Measurements from ENCODE around the gene AMACR.

AMACR gene

GRCh38 chr5:34007621-34008600 lies at the start of gene AMACR:
Gene AMACR (minus strand): TSS chr5:34008050. CDS start chr5:34008019, 31 bp downstream.
- peak within 1 kb of the TSS; percentile 99 for H3K4me3 ChIP-seq (ENCODE audit: low read depth, low read length)
- DNase-seq (ENCODE audit: low read depth) = peak; percentile 96
- TF ChIP-seq, protein P1, sequence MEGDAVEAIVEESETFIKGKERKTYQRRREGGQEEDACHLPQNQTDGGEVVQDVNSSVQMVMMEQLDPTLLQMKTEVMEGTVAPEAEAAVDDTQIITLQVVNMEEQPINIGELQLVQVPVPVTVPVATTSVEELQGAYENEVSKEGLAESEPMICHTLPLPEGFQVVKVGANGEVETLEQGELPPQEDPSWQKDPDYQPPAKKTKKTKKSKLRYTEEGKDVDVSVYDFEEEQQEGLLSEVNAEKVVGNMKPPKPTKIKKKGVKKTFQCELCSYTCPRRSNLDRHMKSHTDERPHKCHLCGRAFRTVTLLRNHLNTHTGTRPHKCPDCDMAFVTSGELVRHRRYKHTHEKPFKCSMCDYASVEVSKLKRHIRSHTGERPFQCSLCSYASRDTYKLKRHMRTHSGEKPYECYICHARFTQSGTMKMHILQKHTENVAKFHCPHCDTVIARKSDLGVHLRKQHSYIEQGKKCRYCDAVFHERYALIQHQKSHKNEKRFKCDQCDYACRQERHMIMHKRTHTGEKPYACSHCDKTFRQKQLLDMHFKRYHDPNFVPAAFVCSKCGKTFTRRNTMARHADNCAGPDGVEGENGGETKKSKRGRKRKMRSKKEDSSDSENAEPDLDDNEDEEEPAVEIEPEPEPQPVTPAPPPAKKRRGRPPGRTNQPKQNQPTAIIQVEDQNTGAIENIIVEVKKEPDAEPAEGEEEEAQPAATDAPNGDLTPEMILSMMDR (IDR thresholded peaks at IDR 0.05; ENCODE audit: insufficient read depth, low read depth, low read length, missing control alignments) = no peak

DNA sequence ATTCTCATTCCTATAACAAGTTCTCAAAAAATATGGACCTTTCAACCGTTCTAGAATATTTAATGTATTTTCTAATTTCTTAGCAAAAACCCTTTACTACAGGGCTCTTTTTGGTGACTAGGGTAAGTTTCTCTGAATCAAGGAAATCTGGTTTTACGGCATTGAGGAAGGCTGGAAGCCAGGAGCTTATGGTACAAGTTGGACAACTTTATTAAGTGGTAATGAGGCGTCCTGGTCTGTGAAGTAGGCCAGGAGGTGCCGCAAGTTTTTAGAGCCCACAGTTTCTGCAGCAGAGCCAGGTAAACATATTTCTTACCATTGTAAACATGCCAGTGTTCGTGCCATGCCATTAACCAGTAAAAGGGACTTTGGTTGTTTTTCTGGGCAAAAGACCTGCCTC lies 49.7 kb upstream of the AMACR start:
- TF ChIP-seq, protein P1 (IDR thresholded peaks at IDR 0.05; ENCODE audit: insufficient read depth, low read depth, low read length, missing control alignments) = no peak
- no peak overlapping the region for H3K4me3 ChIP-seq (ENCODE audit: low read depth, low read length)
- no peak for DNase-seq (ENCODE audit: low read depth)

DNA sequence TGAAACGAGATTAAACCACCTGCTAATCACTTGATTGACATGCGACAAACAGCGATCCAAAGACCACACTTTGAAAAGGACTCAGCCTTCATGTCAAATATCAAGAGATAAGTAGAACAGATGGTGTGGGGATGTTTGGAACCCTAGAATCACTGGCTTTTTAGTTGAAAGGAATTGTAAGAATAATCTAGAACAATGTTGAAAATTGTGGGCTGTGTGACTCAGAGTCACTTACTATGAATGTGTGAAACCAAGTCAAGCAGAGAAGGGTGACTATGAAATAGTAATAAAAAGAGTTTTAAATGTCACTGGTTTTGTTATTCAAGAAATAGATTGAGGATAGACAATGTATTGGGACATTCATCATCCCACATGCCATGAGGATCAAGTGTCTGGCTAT lies 49.3 kb upstream of the AMACR start:
- no peak for DNase-seq (ENCODE audit: low read depth)
- TF ChIP-seq, protein P1 (IDR thresholded peaks at IDR 0.05; ENCODE audit: insufficient read depth, low read depth, low read length, missing control alignments) = no peak
- no peak overlapping the region for H3K4me3 ChIP-seq (ENCODE audit: low read depth, low read length)

DNA sequence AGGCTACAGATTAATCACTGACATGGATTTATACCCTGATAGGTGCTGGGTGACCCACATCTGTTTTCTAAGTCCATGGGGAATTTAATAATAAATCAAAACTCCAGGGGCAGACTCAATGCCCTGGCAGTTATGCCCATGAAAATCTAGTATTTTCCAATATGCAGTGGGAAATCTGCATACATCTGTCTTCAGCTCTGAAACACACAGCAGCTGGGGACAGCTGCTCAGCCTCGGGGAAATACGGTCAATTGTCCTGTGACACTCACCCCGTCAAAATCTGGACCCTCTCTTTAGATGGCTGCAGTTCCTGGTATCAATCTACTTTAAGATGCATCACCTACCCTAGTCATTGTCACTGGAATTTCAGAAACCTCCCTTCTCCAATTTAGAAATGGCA lies 47.8 kb upstream of the AMACR start:
- TF ChIP-seq, protein P1 (IDR thresholded peaks at IDR 0.05; ENCODE audit: insufficient read depth, low read depth, low read length, missing control alignments) = no peak
- no peak overlapping the region for H3K4me3 ChIP-seq (ENCODE audit: low read depth, low read length)
- no peak for DNase-seq (ENCODE audit: low read depth)

DNA sequence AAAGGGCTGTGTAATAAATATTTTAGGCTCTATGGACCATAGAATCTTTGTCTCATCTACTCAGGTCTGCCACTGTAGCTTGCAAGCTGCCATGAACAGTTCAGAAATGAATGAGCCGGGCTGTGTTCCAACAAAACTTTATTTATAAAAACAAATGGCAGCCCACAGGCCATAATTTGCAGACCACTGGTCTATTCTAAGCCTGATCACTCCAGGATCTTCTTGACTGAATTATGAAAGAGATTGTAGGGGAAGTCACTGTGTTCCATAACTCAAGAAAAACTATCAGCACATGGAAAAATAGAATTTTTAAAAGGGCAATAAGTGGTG lies 46.5 kb upstream of the AMACR start:
- TF ChIP-seq, protein P1 (IDR thresholded peaks at IDR 0.05; ENCODE audit: insufficient read depth, low read depth, low read length, missing control alignments) = no peak
- DNase-seq (ENCODE audit: low read depth) = no peak
- H3K4me3 ChIP-seq (ENCODE audit: low read depth, low read length) = no peak overlapping the region

DNA sequence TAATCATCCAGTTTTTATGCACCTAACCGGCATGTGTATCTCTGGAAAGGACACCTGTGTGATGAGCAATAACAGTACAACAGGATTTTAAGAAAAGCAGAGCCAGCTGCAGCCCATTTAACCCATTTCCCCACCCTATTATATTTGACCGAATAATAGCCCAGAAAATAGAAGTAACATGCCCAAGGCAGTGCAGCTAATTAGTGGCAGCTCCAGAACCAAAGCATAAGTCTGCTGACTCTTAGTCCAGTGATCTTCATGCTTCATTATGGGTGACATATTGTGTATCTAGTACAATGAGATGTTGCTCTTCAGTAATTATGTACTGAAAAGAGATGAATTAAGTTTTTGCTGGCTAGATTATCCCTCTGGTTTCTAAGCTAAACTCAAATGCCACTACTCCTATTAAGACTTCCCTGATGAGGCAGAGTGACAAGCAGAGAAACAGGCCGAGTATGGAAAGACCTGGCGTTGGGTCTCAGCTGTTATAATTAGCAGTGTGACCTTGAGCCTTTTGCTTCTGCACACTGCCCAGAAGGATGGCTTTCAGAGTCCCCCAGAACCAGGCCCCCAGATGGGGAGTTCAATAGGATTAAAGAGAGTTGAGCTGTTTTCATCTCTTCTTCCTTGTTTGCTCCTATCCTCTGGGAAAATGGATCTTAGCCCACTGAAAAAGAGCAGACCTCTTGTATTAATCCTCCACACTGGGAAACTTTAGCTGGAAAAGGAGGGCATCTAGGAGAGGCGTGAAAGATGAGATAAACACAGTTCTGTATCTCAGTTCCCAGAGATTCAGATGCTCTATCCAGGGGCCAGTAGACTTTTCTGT lies 45.9 kb upstream of the AMACR start:
- DNase-seq (ENCODE audit: low read depth) = no peak
- TF ChIP-seq, protein P1 (IDR thresholded peaks at IDR 0.05; ENCODE audit: insufficient read depth, low read depth, low read length, missing control alignments) = no peak
- no peak overlapping the region for H3K4me3 ChIP-seq (ENCODE audit: low read depth, low read length)
